BJ (cell line): ENCODE measurements around the gene PCED1B. TPM values are rescaled to one million over a fixed set of nuclear protein-coding genes. Genes with fewer than 3 reads are reported as not detected.

Source experiments
- CTCF ChIA-PET: fragments of 350-600 bp; formaldehyde crosslinking; extraction: SDS; loops from one replicate; lab custom pipeline; 2021; ENCODE audit warnings: antibody characterized with exemption, inconsistent platforms; lab: Yijun Ruan, JAX
- POLR2A ChIA-PET: fragments of 300-600 bp; sonication (Branson Sonifier 250); formaldehyde crosslinking; extraction: SDS; loops from one replicate; lab custom pipeline; 2021; ENCODE audit warnings: antibody characterized with exemption; lab: Charles Lee
- DNase-seq: peaks from one replicate; pipeline ENCODE4 v3.0.0-alpha.2; 2011; ENCODE audit warnings: low read depth
- H3K27me3 ChIP-seq: 2 replicates; pipeline ENCODE4 v1.6.0; 2011; ENCODE audit warnings: low read length; ENCODE audit not compliant: control insufficient read depth, insufficient read depth
- H3K36me3 ChIP-seq: 2 replicates; pipeline ENCODE4 v1.5.1; 2011; ENCODE audit warnings: low read length; ENCODE audit not compliant: control insufficient read depth, insufficient read depth
- H3K4me3 ChIP-seq: 2 replicates; pipeline ENCODE4 v1.5.1; 2011; ENCODE audit warnings: low read depth, mild to moderate bottlenecking, control low read depth, low read length
- CTCF ChIP-seq: IDR thresholded peaks from 2 replicates; pipeline ENCODE4 v1.5.1; 2011; ENCODE audit warnings: low read depth, mild to moderate bottlenecking, control low read depth, inconsistent platforms, low read length, moderate library complexity; ENCODE audit not compliant: insufficient read depth
- polyA plus RNA-seq: library from polyadenylated mRNA; depleted of rRNA; stranded (reverse); fragments of >200 nt; gene quantifications from 2 replicates; pipeline ENCODE4 v1.2.3, GENCODE V29; 2011

The PCED1B gene
- polyA plus RNA-seq, 1 experiment: 7.8 TPM

- H3K27me3 ChIP-seq: no peaks in the 10 kb centered on the region
- no peaks in the 10 kb centered on the region for H3K36me3 ChIP-seq
- no peak overlapping the region for H3K4me3 ChIP-seq
- ChIA-PET POLR2A (no interaction called here), CTCF (interaction anchor here (0.6 kb wide), 1 partner anchor 1383 kb away, joined by 7 read pairs; no protein-coding TSS in a partner anchor)
- DNase-seq: no peak
- no peak for TF ChIP-seq CTCF
These were observed 142.0 kb downstream of the PCED1B start for GRCh38 chr12:47221256-47222023.

GRCh38 chr12:47222520-47223030 is 143.2 kb downstream of the PCED1B start:
- no peak overlapping the region for H3K4me3 ChIP-seq
- CTCF ChIA-PET: no interaction called here
- H3K27me3 ChIP-seq: no peaks in the 10 kb centered on the region
- H3K36me3 ChIP-seq: no peaks in the 10 kb centered on the region
- no peak for TF ChIP-seq CTCF
- DNase-seq: no peak
- POLR2A ChIA-PET: no interaction called here

DNA sequence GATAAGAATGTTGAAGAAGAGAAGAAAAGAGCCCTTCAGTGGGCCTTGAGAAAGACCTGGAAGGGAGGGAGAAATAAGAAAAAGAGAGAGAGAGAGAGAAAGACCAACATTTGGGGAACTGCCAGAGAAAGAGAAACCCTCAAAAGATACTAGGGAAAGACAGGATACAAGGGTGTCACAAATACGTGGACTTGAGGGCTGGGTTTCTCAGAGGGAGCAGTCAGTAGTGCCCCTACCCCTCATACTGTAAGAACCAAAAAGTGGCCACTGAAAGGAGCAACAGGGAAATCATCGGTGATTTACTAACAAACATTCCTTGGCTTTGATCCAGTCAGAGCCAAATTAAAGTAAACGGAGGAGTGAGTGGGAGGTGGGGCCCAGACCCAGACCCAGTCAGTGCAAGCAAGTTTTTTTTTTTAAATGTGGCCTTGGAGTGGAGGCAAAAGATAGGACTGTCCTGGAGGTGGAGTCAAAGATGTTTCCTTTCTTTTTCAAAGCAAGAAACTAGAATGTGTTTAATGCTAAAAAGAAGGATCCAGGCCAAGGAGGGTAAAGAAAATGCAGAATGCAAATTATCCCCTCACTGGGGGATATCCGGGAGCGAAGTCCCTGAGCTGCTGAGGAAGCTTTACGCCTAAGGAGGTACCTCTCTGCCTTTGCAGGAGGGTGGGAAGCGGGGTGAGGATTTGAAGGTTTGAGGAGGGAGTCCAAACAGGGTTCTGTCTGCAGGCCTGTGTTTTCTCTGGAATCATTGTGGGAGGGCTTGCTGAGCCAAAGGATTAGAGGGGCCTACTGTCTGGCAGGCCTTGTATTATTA is 143.8 kb downstream of the PCED1B start:
- ChIA-PET POLR2A (no interaction called here), CTCF (no interaction called here)
- no peak for TF ChIP-seq CTCF
- no peaks in the 10 kb centered on the region for H3K27me3 ChIP-seq
- no peak overlapping the region for H3K4me3 ChIP-seq
- no peaks in the 10 kb centered on the region for H3K36me3 ChIP-seq
- DNase-seq: no peak

GRCh38 chr12:47223848-47224213 is 144.4 kb downstream of the PCED1B start:
- DNase-seq: no peak
- TF ChIP-seq CTCF: no peak
- no peak overlapping the region for H3K4me3 ChIP-seq
- no peaks in the 10 kb centered on the region for H3K27me3 ChIP-seq
- ChIA-PET CTCF (no interaction called here), POLR2A (no interaction called here)
- no peaks in the 10 kb centered on the region for H3K36me3 ChIP-seq

- no peaks in the 10 kb centered on the region for H3K36me3 ChIP-seq
- POLR2A ChIA-PET: no interaction called here
- CTCF ChIA-PET: interaction anchor here (0.6 kb wide), 1 partner anchor 41 kb away, joined by 3 read pairs; no protein-coding TSS in a partner anchor
- no peak overlapping the region for H3K4me3 ChIP-seq
- TF ChIP-seq CTCF: no peak
- no peak for DNase-seq
- H3K27me3 ChIP-seq: no peaks in the 10 kb centered on the region
These were observed 145.2 kb downstream of the PCED1B start for GRCh38 chr12:47224563-47225133.
